Fibroblast of lung (primary cell): Measurements from ENCODE around the gene ZNF827. TPM values are rescaled to one million over a fixed set of nuclear protein-coding genes. Genes with fewer than 3 reads are reported as not detected.
A peak's percentile ranks its signal among the peaks of the same experiment; 100 is the strongest.

Experiments used
- DNase-seq, 2 donors: peaks; one replicate each; pipeline versions ENCODE4 v3.0.0 to v3.0.0-alpha.2; 2010; ENCODE audit warnings: low read depth in 2 of 2
- H2AFZ ChIP-seq: 2 replicates; pipeline ENCODE4 v1.5.1; 2012; ENCODE audit warnings: low read length, control low read depth, inconsistent platforms
- H3K27ac ChIP-seq: 2 replicates; pipeline ENCODE4 v1.5.1; 2011; ENCODE audit warnings: low read length, control low read depth; ENCODE audit not compliant: insufficient read depth
- H3K27me3 ChIP-seq: 2 replicates; pipeline ENCODE4 v1.5.1; 2011; ENCODE audit warnings: mild to moderate bottlenecking, low read length; ENCODE audit not compliant: control insufficient read depth, insufficient read depth
- H3K36me3 ChIP-seq: 2 replicates; pipeline ENCODE4 v1.5.1; 2011; ENCODE audit warnings: low read length; ENCODE audit not compliant: control insufficient read depth, insufficient read depth
- H3K4me1 ChIP-seq: 2 replicates; pipeline ENCODE4 v1.5.1; 2011; ENCODE audit warnings: low read length; ENCODE audit not compliant: control insufficient read depth, insufficient read depth; ENCODE audit errors: extremely low read depth
- H3K4me2 ChIP-seq: 2 replicates; pipeline ENCODE4 v1.5.1; 2011; ENCODE audit warnings: low read length, control low read depth; ENCODE audit not compliant: insufficient read depth; ENCODE audit errors: extremely low read depth
- H3K4me3 ChIP-seq, 4 experiments: fragments of 200-600 bp in 1 of 4; sonication (generic) in 1 of 4; replicated peaks in 1 of 4; 2 replicates each; pipeline ENCODE4 v1.5.1; 2011 to 2016; ENCODE audit warnings: low read length in 4 of 4, low read depth in 3 of 4, mild to moderate bottlenecking in 3 of 4, control low read depth in 2 of 4, inconsistent platforms in 1 of 4, mixed read lengths in 1 of 4; ENCODE audit not compliant: insufficient read depth in 1 of 4; ENCODE audit errors: control extremely low read depth in 1 of 4
- H3K79me2 ChIP-seq: 2 replicates; pipeline ENCODE4 v1.5.1; 2012; ENCODE audit warnings: mild to moderate bottlenecking, low read length, inconsistent platforms; ENCODE audit not compliant: control insufficient read depth, insufficient read depth
- H3K9ac ChIP-seq: 2 replicates; pipeline ENCODE4 v1.5.1; 2011; ENCODE audit warnings: mild to moderate bottlenecking, low read length, control low read depth; ENCODE audit not compliant: insufficient read depth
- H3K9me3 ChIP-seq: 2 replicates; pipeline ENCODE4 v1.5.1; 2012; ENCODE audit warnings: low read depth, low read length; ENCODE audit not compliant: control insufficient read depth, insufficient read depth
- H4K20me1 ChIP-seq: 2 replicates; pipeline ENCODE4 v1.5.1; 2011; ENCODE audit warnings: low read length; ENCODE audit not compliant: control insufficient read depth, insufficient read depth; ENCODE audit errors: extremely low read depth
- EZH2 ChIP-seq: IDR thresholded peaks from 2 replicates; pipeline ENCODE4 v1.5.1; 2012; ENCODE audit warnings: low read length, control low read depth, mild to moderate bottlenecking; ENCODE audit errors: missing control alignments
- polyA plus RNA-seq, 2 donors: library from polyadenylated mRNA; depleted of rRNA in 1 of 2; stranded (reverse) in 1 of 2; unstranded in 1 of 2; fragments of >200 nt; gene quantifications; 2 replicates each; pipeline ENCODE4 v1.2.1, GENCODE V29; 2011 to 2012; ENCODE audit warnings: missing spikeins in 1 of 2
- total RNA-seq: library from RNA; depleted of rRNA; stranded (reverse); fragments of >200 nt; gene quantifications from 2 replicates; pipeline ENCODE4 v1.2.1, GENCODE V29; 2014
- TF ChIP-seq, protein P1 (sequence below), 2 donors: IDR thresholded peaks in 1 of 2; conservative IDR thresholded peaks in 1 of 2; 1 replicate in 1 of 2; 2 replicates in 1 of 2; pipeline ENCODE4 v1.5.1; 2011 to 2012; ENCODE audit warnings: low read length in 2 of 2, control low read depth in 1 of 2, inconsistent platforms in 1 of 2, low read depth in 1 of 2, mild to moderate bottlenecking in 1 of 2

The ZNF827 gene
- total and polyA plus RNA-seq, 2 donors (not counting 1 experiment from before 2014, with no cell fraction given) = 5.8 to 7.1 TPM

- Histone ChIP-seq H3K4me1 (peaks cover 4% of the 10 kb centered on the region), H3K27ac (no peak overlapping the region), H3K36me3 (no peaks in the 10 kb centered on the region), H4K20me1 (no peaks in the 10 kb centered on the region), H2AFZ (no peak overlapping the region), H3K9me3 (no peaks in the 10 kb centered on the region), H3K9ac (no peak overlapping the region), H3K4me3 (no peak overlapping the region), H3K79me2 (no peaks in the 10 kb centered on the region), H3K4me2 (no peak overlapping the region), H3K27me3 (no peaks in the 10 kb centered on the region)
- no peak for DNase-seq
- TF ChIP-seq EZH2 = no peak
- TF ChIP-seq, protein P1, sequence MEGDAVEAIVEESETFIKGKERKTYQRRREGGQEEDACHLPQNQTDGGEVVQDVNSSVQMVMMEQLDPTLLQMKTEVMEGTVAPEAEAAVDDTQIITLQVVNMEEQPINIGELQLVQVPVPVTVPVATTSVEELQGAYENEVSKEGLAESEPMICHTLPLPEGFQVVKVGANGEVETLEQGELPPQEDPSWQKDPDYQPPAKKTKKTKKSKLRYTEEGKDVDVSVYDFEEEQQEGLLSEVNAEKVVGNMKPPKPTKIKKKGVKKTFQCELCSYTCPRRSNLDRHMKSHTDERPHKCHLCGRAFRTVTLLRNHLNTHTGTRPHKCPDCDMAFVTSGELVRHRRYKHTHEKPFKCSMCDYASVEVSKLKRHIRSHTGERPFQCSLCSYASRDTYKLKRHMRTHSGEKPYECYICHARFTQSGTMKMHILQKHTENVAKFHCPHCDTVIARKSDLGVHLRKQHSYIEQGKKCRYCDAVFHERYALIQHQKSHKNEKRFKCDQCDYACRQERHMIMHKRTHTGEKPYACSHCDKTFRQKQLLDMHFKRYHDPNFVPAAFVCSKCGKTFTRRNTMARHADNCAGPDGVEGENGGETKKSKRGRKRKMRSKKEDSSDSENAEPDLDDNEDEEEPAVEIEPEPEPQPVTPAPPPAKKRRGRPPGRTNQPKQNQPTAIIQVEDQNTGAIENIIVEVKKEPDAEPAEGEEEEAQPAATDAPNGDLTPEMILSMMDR (conservative IDR thresholded peaks at IDR 0.05 in 1 of 2, IDR thresholded peaks at IDR 0.05 in 1 of 2; ENCODE audit: low read depth in 1 of 2, low read length in 2 of 2) = no peak
Measured at GRCh38 chr4:145880355-145880960, 58.2 kb downstream of the ZNF827 start.

GRCh38 chr4:145879598-145879997, 59.0 kb downstream of the ZNF827 start:
- Histone ChIP-seq H3K79me2 (no peaks in the 10 kb centered on the region), H3K9me3 (no peaks in the 10 kb centered on the region), H3K9ac (no peak overlapping the region), H3K4me2 (no peak overlapping the region), H4K20me1 (no peaks in the 10 kb centered on the region), H3K4me1 (peaks cover 4% of the 10 kb centered on the region), H3K27me3 (no peaks in the 10 kb centered on the region), H2AFZ (no peak overlapping the region), H3K27ac (no peak overlapping the region), H3K36me3 (no peaks in the 10 kb centered on the region), H3K4me3 (no peak overlapping the region)
- peak in 1 of 2 donors; percentile 28 for DNase-seq
- TF ChIP-seq EZH2 = no peak
- TF ChIP-seq, protein P1 (conservative IDR thresholded peaks at IDR 0.05 in 1 of 2, IDR thresholded peaks at IDR 0.05 in 1 of 2; ENCODE audit: low read depth in 1 of 2, low read length in 2 of 2) = no peak

- no peaks in the 10 kb centered on the region for H3K9me3 ChIP-seq
- H3K27me3 ChIP-seq = no peaks in the 10 kb centered on the region
- no peak overlapping the region for H3K4me3 ChIP-seq
- H3K4me2 ChIP-seq = no peak overlapping the region
- peaks cover 1% of the 10 kb centered on the region for H4K20me1 ChIP-seq
- peaks cover 4% of the 10 kb centered on the region for H3K4me1 ChIP-seq
- TF ChIP-seq, protein P1 (conservative IDR thresholded peaks at IDR 0.05 in 1 of 2, IDR thresholded peaks at IDR 0.05 in 1 of 2; ENCODE audit: low read depth in 1 of 2, low read length in 2 of 2) = no peak
- no peak for TF ChIP-seq EZH2
- no peaks in the 10 kb centered on the region for H3K79me2 ChIP-seq
- no peak overlapping the region for H3K27ac ChIP-seq
- H3K36me3 ChIP-seq = no peaks in the 10 kb centered on the region
- no peak overlapping the region for H3K9ac ChIP-seq
- no peak overlapping the region for H2AFZ ChIP-seq
- peak; percentile 84 to 91 for DNase-seq
Measured at GRCh38 chr4:145878501-145879435, 59.9 kb downstream of the ZNF827 start.
